Skeletal muscle tissue (tissue), 4 donors: Measurements from ENCODE around the gene SLCO1B1. TPM values are rescaled to one million over a fixed set of nuclear protein-coding genes. Genes with fewer than 3 reads are reported as not detected.

Experiments used
- H3K27ac ChIP-seq: one replicate; pipeline ENCODE4 v1.7.0; 2013; ENCODE audit warnings: mild to moderate bottlenecking, low read depth, low read length, inconsistent platforms
- H3K27me3 ChIP-seq, 3 donors: one replicate each; pipeline ENCODE4 v1.7.0; 2013; ENCODE audit warnings: low read length in 3 of 3; ENCODE audit not compliant: control insufficient read depth in 3 of 3, insufficient read depth in 3 of 3
- H3K36me3 ChIP-seq, 3 donors: one replicate each; pipeline ENCODE4 v1.7.0; 2013; ENCODE audit warnings: low read length in 3 of 3; ENCODE audit not compliant: control insufficient read depth in 3 of 3, insufficient read depth in 3 of 3
- H3K4me1 ChIP-seq, 3 donors: one replicate each; pipeline ENCODE4 v1.7.0; 2013; ENCODE audit warnings: low read length in 3 of 3, mild to moderate bottlenecking in 3 of 3; ENCODE audit not compliant: control insufficient read depth in 3 of 3, insufficient read depth in 3 of 3
- H3K4me3 ChIP-seq, 3 donors: one replicate each; pipeline ENCODE4 v1.7.0; 2013; ENCODE audit warnings: low read length in 3 of 3
- H3K9ac ChIP-seq, 3 donors: one replicate each; pipeline ENCODE4 v1.7.0; 2013; ENCODE audit warnings: low read length in 3 of 3, mild to moderate bottlenecking in 3 of 3, moderate library complexity in 2 of 3, low read depth in 1 of 3
- H3K9me3 ChIP-seq, 3 donors: one replicate each; pipeline ENCODE4 v1.7.0; 2013; ENCODE audit warnings: low read length in 3 of 3; ENCODE audit not compliant: control insufficient read depth in 3 of 3
- total RNA-seq: library from RNA; depleted of rRNA; stranded (reverse); fragments of >200 nt; gene quantifications from one replicate; pipeline ENCODE4 v1.2.3, GENCODE V29; 2014
- donor health status: Osteomylitis.

Gene SLCO1B1
- total RNA-seq, 1 donor from 2014 or later = not detected

DNA sequence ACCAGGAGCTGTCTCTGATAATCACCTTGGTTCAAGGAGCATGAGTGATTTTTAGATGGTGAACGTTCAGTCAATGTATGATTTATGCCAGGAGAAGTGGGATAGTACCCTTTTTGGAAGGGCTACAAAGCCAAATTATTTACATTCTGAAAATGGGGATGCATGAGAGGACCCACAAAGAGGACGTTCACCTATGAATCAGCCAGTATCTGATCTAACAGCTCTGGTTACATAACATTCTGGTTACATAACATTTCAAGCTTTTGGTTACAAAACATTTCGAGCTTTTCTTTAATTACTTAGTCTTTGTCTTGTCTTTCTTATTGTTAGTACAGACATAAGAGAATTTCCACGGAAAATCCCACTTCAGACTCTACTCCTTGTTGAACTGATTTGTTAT is 134.9 kb downstream of the SLCO1B1 start:
- Histone ChIP-seq H3K4me1 (no peaks in the 10 kb centered on the region), H3K27me3 (no peaks in the 10 kb centered on the region)

DNA sequence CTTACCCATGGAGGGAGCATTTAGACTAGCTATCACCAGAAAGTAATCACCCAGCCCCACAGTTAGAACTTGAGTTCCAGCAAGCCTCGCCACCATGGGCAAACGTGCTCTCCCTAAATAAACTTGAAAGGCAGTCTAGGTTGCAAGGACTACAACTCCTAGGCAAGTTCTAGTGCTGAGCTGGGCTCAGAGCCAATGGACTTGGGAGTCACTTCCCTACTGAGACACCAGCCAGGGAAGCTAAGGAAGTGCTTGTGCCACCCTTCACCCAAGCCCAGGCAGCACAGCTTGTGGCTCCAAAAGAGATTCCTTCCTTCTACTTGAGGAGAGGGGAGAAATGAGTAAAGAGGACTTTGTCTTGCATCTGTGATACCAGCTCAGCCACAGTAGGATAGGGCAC is 145.8 kb downstream of the SLCO1B1 start:
- no peaks in the 10 kb centered on the region for H3K27me3 ChIP-seq
- no peaks in the 10 kb centered on the region for H3K4me1 ChIP-seq
- no peak overlapping the region for H3K9ac ChIP-seq
- no peak overlapping the region for H3K4me3 ChIP-seq
- H3K27ac ChIP-seq = no peak overlapping the region
- H3K9me3 ChIP-seq = no peaks in the 10 kb centered on the region
- no peaks in the 10 kb centered on the region for H3K36me3 ChIP-seq

More for the DNA sequence above, 134.9 kb downstream of the SLCO1B1 start:
- H3K9me3 ChIP-seq = no peaks in the 10 kb centered on the region
- no peak overlapping the region for H3K27ac ChIP-seq
- no peak overlapping the region for H3K4me3 ChIP-seq
- no peaks in the 10 kb centered on the region for H3K36me3 ChIP-seq
- H3K9ac ChIP-seq = no peak overlapping the region

Other genes starting within 250 kb of the SLCO1B1 start
- gene SLCO1A2, start 203.7 kb downstream of the SLCO1B1 start, total RNA-seq = not detected
- not detected for gene IAPP, start 241.7 kb downstream of the SLCO1B1 start, total RNA-seq